Osteoblast (primary cell): ENCODE data around the gene TTF2. TPM values are rescaled to one million over a fixed set of nuclear protein-coding genes. Genes with fewer than 3 reads are reported as not detected.

Experiments used
- DNase-seq: peaks from one replicate; pipeline ENCODE4 v3.0.0; 2011; ENCODE audit warnings: low spot score, mixed read lengths; ENCODE audit not compliant: insufficient read length; ENCODE audit errors: missing footprints
- H2AFZ ChIP-seq: 2 replicates; pipeline ENCODE4 v1.6.0; 2011; ENCODE audit warnings: mild to moderate bottlenecking, low read length
- H3K27ac ChIP-seq: 2 replicates; pipeline ENCODE4 v1.5.1; 2011; ENCODE audit warnings: mild to moderate bottlenecking, low read depth, low read length, moderate library complexity
- H3K27me3 ChIP-seq: 2 replicates; pipeline ENCODE4 v1.6.0; 2012; ENCODE audit warnings: mild to moderate bottlenecking, control low read depth, inconsistent platforms, low read length, moderate library complexity; ENCODE audit not compliant: insufficient read depth
- H3K36me3 ChIP-seq: 2 replicates; pipeline ENCODE4 v1.5.1; 2011; ENCODE audit warnings: mild to moderate bottlenecking, low read length, control low read depth, moderate library complexity; ENCODE audit not compliant: insufficient read depth
- H3K4me1 ChIP-seq: 2 replicates; pipeline ENCODE4 v1.5.1; 2011; ENCODE audit warnings: mild to moderate bottlenecking, low read length, control low read depth, moderate library complexity; ENCODE audit not compliant: insufficient read depth
- H3K4me2 ChIP-seq: 2 replicates; pipeline ENCODE4 v1.6.0; 2011; ENCODE audit warnings: mild to moderate bottlenecking, low read length; ENCODE audit not compliant: insufficient read depth
- H3K4me3 ChIP-seq: fragments of 200-600 bp; sonication (generic); 3 replicates; pipeline ENCODE4 v1.5.1; 2012; ENCODE audit warnings: mild to moderate bottlenecking, low read length, inconsistent platforms; ENCODE audit not compliant: insufficient read depth
- H3K79me2 ChIP-seq: 2 replicates; pipeline ENCODE4 v1.6.0; 2012; ENCODE audit warnings: mild to moderate bottlenecking, low read length, control low read depth, inconsistent platforms; ENCODE audit not compliant: insufficient read depth
- H3K9me3 ChIP-seq: 2 replicates; pipeline ENCODE4 v1.5.1; 2011; ENCODE audit warnings: low read depth, low read length, control low read depth
- H4K20me1 ChIP-seq: 2 replicates; pipeline ENCODE4 v1.6.0; 2012; ENCODE audit warnings: mild to moderate bottlenecking, low read length, control low read depth; ENCODE audit not compliant: insufficient read depth
- CTCF ChIP-seq: IDR thresholded peaks from 2 replicates; pipeline ENCODE4 v1.5.1; 2011; ENCODE audit warnings: mild to moderate bottlenecking, low read depth, low read length, moderate library complexity; ENCODE audit errors: extremely low read depth
- total RNA-seq: library from RNA; depleted of rRNA; stranded (reverse); fragments of >200 nt; gene quantifications from 2 replicates; pipeline ENCODE4 v1.2.3, GENCODE V29; 2012

TTF2 gene
- total RNA-seq, 1 donor, result 5.4 TPM

GRCh38 chr1:117067533-117068370, 7.6 kb downstream of the TTF2 start:
- Histone ChIP-seq H3K4me1 (no peaks in the 10 kb centered on the region), H3K9me3 (no peaks in the 10 kb centered on the region), H3K27me3 (no peaks in the 10 kb centered on the region), H3K4me2 (no peak overlapping the region), H3K36me3 (no peaks in the 10 kb centered on the region), H4K20me1 (no peaks in the 10 kb centered on the region), H2AFZ (no peak overlapping the region), H3K27ac (no peak overlapping the region), H3K4me3 (no peak overlapping the region), H3K79me2 (no peaks in the 10 kb centered on the region)
- DNase-seq, result peak; percentile 54
- TF ChIP-seq CTCF, result peak; percentile 91

GRCh38 chr1:117068580-117068979, 8.5 kb downstream of the TTF2 start:
- DNase-seq, result no peak
- no peaks in the 10 kb centered on the region for H3K27me3 ChIP-seq
- TF ChIP-seq CTCF, result no peak
- H3K79me2 ChIP-seq, result no peaks in the 10 kb centered on the region
- no peaks in the 10 kb centered on the region for H3K36me3 ChIP-seq
- H3K4me2 ChIP-seq, result no peak overlapping the region
- H3K9me3 ChIP-seq, result no peaks in the 10 kb centered on the region
- H2AFZ ChIP-seq, result no peak overlapping the region
- H3K27ac ChIP-seq, result no peak overlapping the region
- H3K4me1 ChIP-seq, result no peaks in the 10 kb centered on the region
- no peak overlapping the region for H3K4me3 ChIP-seq
- no peaks in the 10 kb centered on the region for H4K20me1 ChIP-seq

GRCh38 chr1:117069220-117069844, 9.2 kb downstream of the TTF2 start:
- Histone ChIP-seq H3K27me3 (no peaks in the 10 kb centered on the region), H4K20me1 (no peaks in the 10 kb centered on the region), H3K4me1 (no peaks in the 10 kb centered on the region), H3K4me3 (no peak overlapping the region), H2AFZ (no peak overlapping the region), H3K79me2 (no peaks in the 10 kb centered on the region), H3K27ac (peak overlapping the region; percentile 32), H3K9me3 (no peaks in the 10 kb centered on the region), H3K4me2 (no peak overlapping the region), H3K36me3 (no peaks in the 10 kb centered on the region)
- no peak for DNase-seq
- no peak for TF ChIP-seq CTCF

- H3K79me2 ChIP-seq, result no peaks in the 10 kb centered on the region
- H3K4me2 ChIP-seq, result no peak overlapping the region
- no peak overlapping the region for H3K4me3 ChIP-seq
- no peaks in the 10 kb centered on the region for H4K20me1 ChIP-seq
- DNase-seq, result no peak
- no peaks in the 10 kb centered on the region for H3K4me1 ChIP-seq
- no peaks in the 10 kb centered on the region for H3K27me3 ChIP-seq
- no peak overlapping the region for H3K27ac ChIP-seq
- peaks cover 3% of the 10 kb centered on the region for H3K36me3 ChIP-seq
- H2AFZ ChIP-seq, result no peak overlapping the region
- H3K9me3 ChIP-seq, result no peaks in the 10 kb centered on the region
- TF ChIP-seq CTCF, result no peak
These were observed 10.0 kb downstream of the TTF2 start for GRCh38 chr1:117070124-117070523.
